Uterus (tissue), 2 donors: ENCODE results near the gene KIAA0232.

Source experiments
- CTCF ChIP-seq, 4 experiments: fragments of 200-600 bp in 2 of 4; fragments of 450-650 bp in 2 of 4; sonication (generic) in 2 of 4; IDR thresholded peaks; one replicate each; pipeline ENCODE4 v1.5.1; 2016 to 2019; ENCODE audit warnings: antibody characterized with exemption in 4 of 4, mild to moderate bottlenecking in 2 of 4, moderate library complexity in 1 of 4
- POLR2A ChIP-seq, 2 donors: fragments of 450-650 bp; IDR thresholded peaks; one replicate each; pipeline ENCODE4 v1.6.1; 2016; ENCODE audit warnings: antibody characterized with exemption in 2 of 2, mild to moderate bottlenecking in 1 of 2, moderate library complexity in 1 of 2

DNA sequence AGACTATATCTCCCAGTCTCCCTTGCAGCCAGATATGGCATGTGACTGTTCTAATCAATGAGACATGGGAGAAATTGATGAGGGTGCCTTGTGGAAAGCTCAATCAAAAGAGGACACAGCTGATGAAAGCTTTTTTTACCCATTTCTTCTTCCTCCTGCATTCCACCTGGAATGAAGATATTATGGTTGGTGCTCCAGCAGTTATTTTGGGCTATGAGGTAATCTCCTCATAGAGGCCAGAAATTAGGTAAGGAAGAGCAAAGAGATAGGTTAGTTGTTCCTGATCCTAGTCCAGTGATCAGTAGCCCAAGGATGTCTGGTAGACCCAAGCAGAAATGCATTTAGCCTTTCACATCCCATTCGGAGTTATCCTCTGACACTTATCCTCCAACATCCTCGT is 16.8 kb upstream of the KIAA0232 start:
- TF ChIP-seq POLR2A (IDR thresholded peaks at IDR 0.05) (no peak), CTCF (IDR thresholded peaks at IDR 0.05) (no peak)
